GM12892 (cell line): ENCODE measurements around the gene ADGRA1.

Experiments used
- POLR2A ChIP-seq: IDR thresholded peaks from 2 replicates; pipeline ENCODE4 v1.6.1; 2011; ENCODE audit warnings: low read depth, low read length, control low read depth
- POLR2AphosphoS5 ChIP-seq: IDR thresholded peaks from 2 replicates; pipeline ENCODE4 v1.6.1; 2011; ENCODE audit warnings: low read depth, low read length, control low read depth
- TAF1 ChIP-seq: IDR thresholded peaks from 2 replicates; pipeline ENCODE4 v1.6.1; 2011; ENCODE audit warnings: low read depth, mild to moderate bottlenecking, control low read depth, low read length, borderline replicate concordance

GRCh38 chr10:133067149-133068105 lies 20.3 kb upstream of the ADGRA1 start:
- TF ChIP-seq POLR2A, result no peak
- TF ChIP-seq POLR2AphosphoS5, result no peak
- TF ChIP-seq TAF1, result no peak
